ENCODE data around the gene DNMT3A.

GRCh38 chr2:25383806-25384205, 42.1 kb upstream of the DNMT3A start:
- no peak for TF ChIP-seq CTCF (IDR thresholded peaks at IDR 0.05)
- TF ChIP-seq POLR2A (IDR thresholded peaks at IDR 0.05) = no peak
